Ectodermal cell (in vitro differentiated cells): ENCODE data around the gene PSPC1.

ENCODE experiments used
- H3K27ac ChIP-seq: 2 replicates; pipeline ENCODE4 v1.7.0; 2013; ENCODE audit warnings: mild to moderate bottlenecking, low read depth, low read length; ENCODE audit not compliant: insufficient read depth, poor library complexity, severe bottlenecking
- H3K27me3 ChIP-seq: 2 replicates; pipeline ENCODE4 v1.7.0; 2013; ENCODE audit warnings: mild to moderate bottlenecking, low read length; ENCODE audit not compliant: insufficient read depth, control insufficient read depth, poor library complexity, severe bottlenecking
- H3K36me3 ChIP-seq: one replicate; pipeline ENCODE4 v1.7.0; 2013; ENCODE audit warnings: low read length; ENCODE audit not compliant: control insufficient read depth, insufficient read depth
- H3K4me1 ChIP-seq: one replicate; pipeline ENCODE4 v1.7.0; 2013; ENCODE audit warnings: low read length; ENCODE audit not compliant: control insufficient read depth, insufficient read depth
- H3K4me3 ChIP-seq: 2 replicates; pipeline ENCODE4 v1.7.0; 2013; ENCODE audit warnings: low read depth, low read length, control low read depth; ENCODE audit not compliant: insufficient read depth
- H3K9me3 ChIP-seq: 2 replicates; pipeline ENCODE4 v1.7.0; 2013; ENCODE audit warnings: mild to moderate bottlenecking, low read length, moderate library complexity; ENCODE audit not compliant: control insufficient read depth
- WGBS, 2 experiments: methylation state at CpG; one replicate each; pipeline ENCODE4 v1.1.7; 2013; ENCODE audit warnings: missing lambda C conversion rate in 2 of 2; 5-methylcytosine and 5-hydroxymethylcytosine counted together

The PSPC1 gene

GRCh38 chr13:19676168-19676567, 106.6 kb downstream of the PSPC1 start:
- Histone ChIP-seq H3K27ac (no peak overlapping the region), H3K9me3 (no peaks in the 10 kb centered on the region), H3K4me3 (no peak overlapping the region), H3K27me3 (no peaks in the 10 kb centered on the region), H3K4me1 (no peaks in the 10 kb centered on the region), H3K36me3 (peaks cover 32% of the 10 kb centered on the region)
- 93% methylated on average over 3 of the region's 3 CpGs for WGBS, 2 experiments

GRCh38 chr13:19674898-19675297, 107.8 kb downstream of the PSPC1 start:
- Histone ChIP-seq H3K36me3 (peaks cover 39% of the 10 kb centered on the region), H3K4me3 (no peak overlapping the region), H3K27me3 (no peaks in the 10 kb centered on the region), H3K27ac (no peak overlapping the region), H3K9me3 (no peaks in the 10 kb centered on the region), H3K4me1 (no peaks in the 10 kb centered on the region)
- 95 to 96% methylated on average over 10 of the region's 10 CpGs for WGBS, 2 experiments

- H3K4me1 ChIP-seq, result no peaks in the 10 kb centered on the region
- 96 to 97% methylated on average over 11 of the region's 11 CpGs for WGBS, 2 experiments
- H3K27ac ChIP-seq, result no peak overlapping the region
- H3K27me3 ChIP-seq, result no peaks in the 10 kb centered on the region
- no peak overlapping the region for H3K4me3 ChIP-seq
- no peaks in the 10 kb centered on the region for H3K9me3 ChIP-seq
- H3K36me3 ChIP-seq, result peaks cover 45% of the 10 kb centered on the region
Measured at GRCh38 chr13:19673473-19674430, 109.0 kb downstream of the PSPC1 start.

GRCh38 chr13:19672990-19673389, 109.8 kb downstream of the PSPC1 start:
- Histone ChIP-seq H3K9me3 (no peaks in the 10 kb centered on the region), H3K27ac (no peak overlapping the region), H3K27me3 (no peaks in the 10 kb centered on the region), H3K4me3 (no peak overlapping the region), H3K4me1 (no peaks in the 10 kb centered on the region), H3K36me3 (peaks cover 45% of the 10 kb centered on the region)
- WGBS, 2 experiments, result 94 to 95% methylated on average over 4 to 5 of the region's 5 CpGs

- Histone ChIP-seq H3K36me3 (peaks cover 35% of the 10 kb centered on the region), H3K27me3 (no peaks in the 10 kb centered on the region), H3K4me1 (no peaks in the 10 kb centered on the region), H3K27ac (no peak overlapping the region), H3K4me3 (no peak overlapping the region), H3K9me3 (no peaks in the 10 kb centered on the region)
- WGBS, 2 experiments, result 63 to 100% methylated on average over 2 to 3 of the region's 3 CpGs
Measured at GRCh38 chr13:19670147-19670546, 112.6 kb downstream of the PSPC1 start.

- H3K27ac ChIP-seq, result no peak overlapping the region
- no peaks in the 10 kb centered on the region for H3K27me3 ChIP-seq
- H3K36me3 ChIP-seq, result peaks cover 25% of the 10 kb centered on the region
- H3K4me3 ChIP-seq, result no peak overlapping the region
- WGBS, 2 experiments, result 95 to 97% methylated on average over 9 of the region's 9 CpGs
- no peaks in the 10 kb centered on the region for H3K4me1 ChIP-seq
- H3K9me3 ChIP-seq, result no peaks in the 10 kb centered on the region
Measured at GRCh38 chr13:19668778-19669177, 114.0 kb downstream of the PSPC1 start.

GRCh38 chr13:19665427-19665859, 117.3 kb downstream of the PSPC1 start:
- no peak overlapping the region for H3K27ac ChIP-seq
- peaks cover 16% of the 10 kb centered on the region for H3K36me3 ChIP-seq
- H3K27me3 ChIP-seq, result no peaks in the 10 kb centered on the region
- H3K4me3 ChIP-seq, result no peak overlapping the region
- H3K4me1 ChIP-seq, result no peaks in the 10 kb centered on the region
- WGBS, 2 experiments, result 87 to 88% methylated on average over 14 of the region's 14 CpGs
- no peaks in the 10 kb centered on the region for H3K9me3 ChIP-seq

- H3K27me3 ChIP-seq, result no peaks in the 10 kb centered on the region
- H3K36me3 ChIP-seq, result peaks cover 8% of the 10 kb centered on the region
- no peaks in the 10 kb centered on the region for H3K4me1 ChIP-seq
- 90% methylated on average over 14 of the region's 14 CpGs for WGBS, 2 experiments
- H3K4me3 ChIP-seq, result no peak overlapping the region
- H3K9me3 ChIP-seq, result no peaks in the 10 kb centered on the region
- H3K27ac ChIP-seq, result no peak overlapping the region
Measured at GRCh38 chr13:19664481-19665230, 118.1 kb downstream of the PSPC1 start.

- Histone ChIP-seq H3K4me1 (no peaks in the 10 kb centered on the region), H3K27ac (no peak overlapping the region), H3K4me3 (no peak overlapping the region), H3K36me3 (peaks cover 4% of the 10 kb centered on the region), H3K27me3 (no peaks in the 10 kb centered on the region), H3K9me3 (no peaks in the 10 kb centered on the region)
- WGBS, 2 experiments, result 85 to 88% methylated on average over 13 of the region's 13 CpGs
Measured at GRCh38 chr13:19663416-19663979, 119.2 kb downstream of the PSPC1 start.

- Histone ChIP-seq H3K36me3 (peaks cover 4% of the 10 kb centered on the region), H3K4me1 (no peaks in the 10 kb centered on the region), H3K27ac (no peak overlapping the region), H3K4me3 (no peak overlapping the region), H3K9me3 (no peaks in the 10 kb centered on the region), H3K27me3 (no peaks in the 10 kb centered on the region)
- WGBS, 2 experiments, result 91 to 96% methylated on average over 15 of the region's 15 CpGs
Measured at GRCh38 chr13:19661561-19661960, 121.2 kb downstream of the PSPC1 start.
